Liver (tissue), 9 donors: Measurements from ENCODE around the gene IFITM5. TPM values are rescaled to one million over a fixed set of nuclear protein-coding genes. Genes with fewer than 3 reads are reported as not detected.

Source experiments
- DNase-seq: peaks from one replicate; pipeline ENCODE4 v3.0.0-alpha.2; 2017; ENCODE audit warnings: low spot score
- H3K27ac ChIP-seq, 2 donors: one replicate each; pipeline ENCODE4 v1.7.0; 2013; ENCODE audit warnings: inconsistent platforms in 2 of 2, low read length in 2 of 2, control low read depth in 1 of 2, low read depth in 1 of 2, mild to moderate bottlenecking in 1 of 2
- H3K27me3 ChIP-seq, 4 donors: one replicate each; pipeline versions ENCODE4 v1.6.1 to v1.7.0; 2013; ENCODE audit warnings: low read length in 3 of 4, inconsistent platforms in 1 of 4, mild to moderate bottlenecking in 1 of 4, moderate library complexity in 1 of 4; ENCODE audit not compliant: control insufficient read depth in 4 of 4, insufficient read depth in 4 of 4
- H3K36me3 ChIP-seq, 4 donors: one replicate each; pipeline versions ENCODE4 v1.6.1 to v1.7.0; 2013; ENCODE audit warnings: low read length in 3 of 4, mild to moderate bottlenecking in 3 of 4, low read depth in 1 of 4, moderate library complexity in 1 of 4; ENCODE audit not compliant: control insufficient read depth in 4 of 4, insufficient read depth in 3 of 4
- H3K4me1 ChIP-seq, 4 donors: one replicate each; pipeline versions ENCODE4 v1.6.1 to v1.7.0; 2013; ENCODE audit warnings: low read length in 3 of 4, mild to moderate bottlenecking in 3 of 4, moderate library complexity in 1 of 4; ENCODE audit not compliant: control insufficient read depth in 4 of 4, insufficient read depth in 4 of 4
- H3K4me3 ChIP-seq, 3 donors: one replicate each; pipeline versions ENCODE4 v1.6.1 to v1.7.0; 2013; ENCODE audit warnings: low read length in 3 of 3, control low read depth in 1 of 3, low read depth in 1 of 3, mild to moderate bottlenecking in 1 of 3
- H3K9ac ChIP-seq, 2 donors: one replicate each; pipeline ENCODE4 v1.7.0; 2013; ENCODE audit warnings: low read length in 2 of 2, mild to moderate bottlenecking in 2 of 2, moderate library complexity in 2 of 2, control low read depth in 1 of 2, low read depth in 1 of 2
- H3K9me3 ChIP-seq, 4 donors: one replicate each; pipeline versions ENCODE4 v1.6.1 to v1.7.0; 2013; ENCODE audit warnings: low read length in 3 of 4; ENCODE audit not compliant: control insufficient read depth in 4 of 4
- EGR1 ChIP-seq, 2 donors: IDR thresholded peaks; 2 replicates each; pipeline ENCODE4 v1.6.1; 2016 to 2018; ENCODE audit warnings: antibody characterized with exemption in 2 of 2, low read depth in 2 of 2
- FOXA1 ChIP-seq: IDR thresholded peaks from 2 replicates; pipeline ENCODE4 v1.6.1; 2016; ENCODE audit warnings: antibody characterized with exemption
- FOXA2 ChIP-seq: IDR thresholded peaks from 2 replicates; pipeline ENCODE4 v1.6.1; 2016; ENCODE audit warnings: antibody characterized with exemption
- GABPA ChIP-seq, 2 donors: IDR thresholded peaks in 1 of 2; conservative IDR thresholded peaks in 1 of 2; 2 replicates each; pipeline ENCODE4 v1.6.1; 2016; ENCODE audit warnings: antibody characterized with exemption in 2 of 2, mild to moderate bottlenecking in 1 of 2, moderate library complexity in 1 of 2
- HNF4A ChIP-seq, 2 donors: conservative IDR thresholded peaks; 2 replicates each; pipeline ENCODE4 v1.6.1; 2016; ENCODE audit warnings: antibody characterized with exemption in 2 of 2, mild to moderate bottlenecking in 2 of 2
- HNF4G ChIP-seq: IDR thresholded peaks from 2 replicates; pipeline ENCODE4 v1.6.1; 2016; ENCODE audit warnings: antibody characterized with exemption
- JUND ChIP-seq, 2 donors: IDR thresholded peaks; 2 replicates each; pipeline ENCODE4 v1.6.1; 2016; ENCODE audit warnings: antibody characterized with exemption in 2 of 2
- NR2F2 ChIP-seq: IDR thresholded peaks from 2 replicates; pipeline ENCODE4 v1.6.1; 2016; ENCODE audit warnings: antibody characterized with exemption
- RAD21 ChIP-seq, 2 donors: IDR thresholded peaks; 2 replicates each; pipeline ENCODE4 v1.6.1; 2016; ENCODE audit warnings: antibody characterized with exemption in 2 of 2, mild to moderate bottlenecking in 2 of 2
- RXRA ChIP-seq, 2 donors: IDR thresholded peaks; 2 replicates each; pipeline ENCODE4 v1.6.1; 2017 to 2018; ENCODE audit warnings: antibody characterized with exemption in 2 of 2, mild to moderate bottlenecking in 1 of 2
- SP1 ChIP-seq: IDR thresholded peaks from 2 replicates; pipeline ENCODE4 v1.6.1; 2018; ENCODE audit warnings: antibody characterized with exemption, mild to moderate bottlenecking
- TAF1 ChIP-seq: conservative IDR thresholded peaks from 2 replicates; pipeline ENCODE4 v1.6.1; 2016; ENCODE audit warnings: antibody characterized with exemption, mild to moderate bottlenecking
- YY1 ChIP-seq: IDR thresholded peaks from 2 replicates; pipeline ENCODE4 v1.6.1; 2016; ENCODE audit warnings: antibody characterized with exemption, mild to moderate bottlenecking
- WGBS: extraction: QIAGEN DNeasy Blood & Tissue Kit; methylation state at CpG from one replicate; pipeline ENCODE4 v1.1.7; 2013; 5-methylcytosine and 5-hydroxymethylcytosine counted together
- polyA plus RNA-seq, 2 donors: library from polyadenylated mRNA; stranded (reverse) in 1 of 2; unstranded in 1 of 2; fragments of 200-250 nt in 1 of 2; fragments of >200 nt in 1 of 2; fragmentation: Nextera tagmentation in 1 of 2; extraction: Ambion mirVana in 1 of 2; gene quantifications; one replicate each; pipeline versions ENCODE4 v1.2.1 to v1.2.3, GENCODE V29; 2013 to 2015
- total RNA-seq, 2 donors: library from RNA; depleted of rRNA; stranded (reverse); fragments of >200 nt; gene quantifications; one replicate each; pipeline ENCODE4 v1.2.3, GENCODE V29; 2014
- TF ChIP-seq, protein P1 (sequence below): IDR thresholded peaks from 2 replicates; pipeline ENCODE4 v1.6.1; 2016; ENCODE audit warnings: antibody characterized with exemption
- TF ChIP-seq, protein P2 (sequence below): fragments of 150-350 bp; IDR thresholded peaks from 2 replicates; pipeline ENCODE4 v1.5.1; 2017; ENCODE audit warnings: improper control_type of control experiment, low read depth, low read length; ENCODE audit not compliant: missing input control
- TF ChIP-seq, protein P3 (sequence below): IDR thresholded peaks from 2 replicates; pipeline ENCODE4 v1.6.1; 2016; ENCODE audit warnings: antibody characterized with exemption
- donor health status: healthy.
- donor health status: healthy.
- donor health status: healthy.
- donor health status: healthy.
- donor health status: healthy.

IFITM5 gene
- total and polyA plus RNA-seq, 4 donors = not detected

DNA sequence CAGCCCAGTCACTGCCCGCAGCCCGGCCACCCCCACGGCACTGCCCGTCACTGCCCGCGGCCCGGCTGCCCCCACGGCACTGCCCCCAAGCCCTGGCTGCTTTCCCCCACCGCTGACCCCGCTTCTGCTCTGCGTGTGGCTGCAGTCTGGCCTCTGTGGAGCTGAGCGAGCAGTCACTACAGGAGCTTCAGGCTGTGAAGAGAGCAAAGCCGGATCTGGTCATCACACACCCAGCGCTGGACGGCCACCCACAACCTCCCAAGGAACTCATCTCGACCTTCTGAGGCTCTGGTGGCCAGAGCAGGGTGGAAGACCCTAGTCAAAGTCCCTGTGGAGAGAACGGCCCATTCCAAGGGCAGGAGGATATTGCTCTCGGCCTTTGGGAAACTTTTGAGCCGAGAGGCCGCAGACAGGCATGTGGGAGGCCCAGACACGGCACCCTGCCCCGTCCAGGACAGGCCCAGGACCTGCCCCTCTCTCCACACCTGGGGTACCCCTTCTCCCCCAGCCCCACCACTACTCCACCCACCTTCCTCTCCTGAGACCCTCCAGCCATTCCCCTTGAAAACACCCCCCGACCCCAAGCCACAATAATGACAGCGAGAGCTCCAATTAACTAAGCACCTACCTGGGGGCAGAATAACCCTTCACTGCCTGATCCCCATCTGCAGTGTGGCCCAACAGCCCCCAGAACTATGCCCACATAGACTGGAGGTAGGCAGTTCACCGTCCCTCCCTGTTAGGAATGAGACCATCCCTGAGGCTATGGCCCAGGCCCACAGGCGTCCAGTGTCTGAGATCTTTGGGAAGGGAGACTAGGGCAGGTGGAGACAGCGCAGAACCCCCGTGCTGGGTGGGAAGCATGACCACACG, 14.1 kb downstream of the IFITM5 start:
- H3K4me1 ChIP-seq = peaks cover 5 to 38% (median 26%) of the 10 kb centered on the region in 4 donors
- no peak for DNase-seq
- WGBS = 92% methylated on average over 29 of the region's 29 CpGs

DNA sequence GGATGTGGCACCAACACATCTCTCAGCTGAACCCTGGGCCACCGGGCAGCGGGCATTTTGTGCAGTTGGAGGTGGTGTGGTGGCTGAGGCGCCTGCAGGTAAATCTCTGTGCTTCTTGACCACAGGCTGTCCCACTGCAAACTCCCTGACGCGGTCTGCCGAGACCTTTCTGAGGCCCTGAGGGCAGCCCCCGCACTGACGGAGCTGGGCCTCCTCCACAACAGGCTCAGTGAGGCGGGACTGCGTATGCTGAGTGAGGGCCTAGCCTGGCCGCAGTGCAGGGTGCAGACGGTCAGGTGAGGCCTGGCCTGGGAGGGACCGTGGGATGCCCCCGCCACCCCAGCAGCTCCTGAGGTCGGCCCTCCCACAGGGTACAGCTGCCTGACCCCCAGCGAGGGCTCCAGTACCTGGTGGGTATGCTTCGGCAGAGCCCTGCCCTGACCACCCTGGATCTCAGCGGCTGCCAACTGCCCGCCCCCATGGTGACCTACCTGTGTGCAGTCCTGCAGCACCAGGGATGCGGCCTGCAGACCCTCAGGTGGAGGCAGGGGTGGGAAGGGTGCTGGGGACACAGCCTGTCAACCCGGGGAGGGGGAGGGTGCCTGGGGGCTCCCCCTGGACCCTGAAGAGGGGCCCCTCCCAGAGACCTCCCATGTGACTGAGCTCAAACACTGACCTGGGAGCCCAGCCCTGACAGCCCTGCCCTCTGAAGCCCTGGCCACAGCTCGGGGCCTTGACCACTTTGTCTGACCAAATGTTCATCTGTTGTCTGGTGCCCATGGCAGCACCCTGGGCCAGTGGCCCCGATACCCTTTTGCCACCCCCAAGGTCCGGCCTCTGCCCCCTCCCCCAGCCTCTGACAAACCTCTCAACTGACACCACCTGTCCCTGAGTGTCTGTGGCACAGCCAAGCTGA, 15.0 kb downstream of the IFITM5 start:
- peaks cover 5 to 41% (median 28%) of the 10 kb centered on the region in 4 donors for H3K4me1 ChIP-seq
- TF ChIP-seq YY1 (no peak), JUND (IDR thresholded peaks at IDR 0.05) (no peak), NR2F2 (no peak), HNF4A (conservative IDR thresholded peaks at IDR 0.05) (no peak), FOXA2 (no peak), SP1 (no peak), HNF4G (no peak), TAF1 (no peak)
- TF ChIP-seq, protein P1, sequence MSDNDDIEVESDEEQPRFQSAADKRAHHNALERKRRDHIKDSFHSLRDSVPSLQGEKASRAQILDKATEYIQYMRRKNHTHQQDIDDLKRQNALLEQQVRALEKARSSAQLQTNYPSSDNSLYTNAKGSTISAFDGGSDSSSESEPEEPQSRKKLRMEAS = no peak
- no peak overlapping the region for H3K9ac ChIP-seq
- WGBS = 91% methylated on average over 24 of the region's 24 CpGs
- no peak overlapping the region for H3K27ac ChIP-seq
- no peaks in the 10 kb centered on the region for H3K36me3 ChIP-seq
- no peaks in the 10 kb centered on the region for H3K27me3 ChIP-seq
- DNase-seq = no peak
- H3K9me3 ChIP-seq = no peaks in the 10 kb centered on the region
- H3K4me3 ChIP-seq = no peak overlapping the region

More for the DNA sequence above, 14.1 kb downstream of the IFITM5 start:
- H3K4me3 ChIP-seq = no peak overlapping the region
- H3K27me3 ChIP-seq = no peaks in the 10 kb centered on the region
- H3K36me3 ChIP-seq = no peaks in the 10 kb centered on the region
- no peak overlapping the region for H3K27ac ChIP-seq
- no peaks in the 10 kb centered on the region for H3K9me3 ChIP-seq
- TF ChIP-seq FOXA1 = no peak
- TF ChIP-seq, protein P2, sequence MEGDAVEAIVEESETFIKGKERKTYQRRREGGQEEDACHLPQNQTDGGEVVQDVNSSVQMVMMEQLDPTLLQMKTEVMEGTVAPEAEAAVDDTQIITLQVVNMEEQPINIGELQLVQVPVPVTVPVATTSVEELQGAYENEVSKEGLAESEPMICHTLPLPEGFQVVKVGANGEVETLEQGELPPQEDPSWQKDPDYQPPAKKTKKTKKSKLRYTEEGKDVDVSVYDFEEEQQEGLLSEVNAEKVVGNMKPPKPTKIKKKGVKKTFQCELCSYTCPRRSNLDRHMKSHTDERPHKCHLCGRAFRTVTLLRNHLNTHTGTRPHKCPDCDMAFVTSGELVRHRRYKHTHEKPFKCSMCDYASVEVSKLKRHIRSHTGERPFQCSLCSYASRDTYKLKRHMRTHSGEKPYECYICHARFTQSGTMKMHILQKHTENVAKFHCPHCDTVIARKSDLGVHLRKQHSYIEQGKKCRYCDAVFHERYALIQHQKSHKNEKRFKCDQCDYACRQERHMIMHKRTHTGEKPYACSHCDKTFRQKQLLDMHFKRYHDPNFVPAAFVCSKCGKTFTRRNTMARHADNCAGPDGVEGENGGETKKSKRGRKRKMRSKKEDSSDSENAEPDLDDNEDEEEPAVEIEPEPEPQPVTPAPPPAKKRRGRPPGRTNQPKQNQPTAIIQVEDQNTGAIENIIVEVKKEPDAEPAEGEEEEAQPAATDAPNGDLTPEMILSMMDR = no peak
- TF ChIP-seq JUND (IDR thresholded peaks at IDR 0.05) = no peak
- no peak for TF ChIP-seq YY1
- TF ChIP-seq SP1 = no peak
- TF ChIP-seq HNF4A (conservative IDR thresholded peaks at IDR 0.05) = no peak
- no peak for TF ChIP-seq TAF1
- TF ChIP-seq RAD21 (IDR thresholded peaks at IDR 0.05) = no peak
- H3K9ac ChIP-seq = no peak overlapping the region

DNA sequence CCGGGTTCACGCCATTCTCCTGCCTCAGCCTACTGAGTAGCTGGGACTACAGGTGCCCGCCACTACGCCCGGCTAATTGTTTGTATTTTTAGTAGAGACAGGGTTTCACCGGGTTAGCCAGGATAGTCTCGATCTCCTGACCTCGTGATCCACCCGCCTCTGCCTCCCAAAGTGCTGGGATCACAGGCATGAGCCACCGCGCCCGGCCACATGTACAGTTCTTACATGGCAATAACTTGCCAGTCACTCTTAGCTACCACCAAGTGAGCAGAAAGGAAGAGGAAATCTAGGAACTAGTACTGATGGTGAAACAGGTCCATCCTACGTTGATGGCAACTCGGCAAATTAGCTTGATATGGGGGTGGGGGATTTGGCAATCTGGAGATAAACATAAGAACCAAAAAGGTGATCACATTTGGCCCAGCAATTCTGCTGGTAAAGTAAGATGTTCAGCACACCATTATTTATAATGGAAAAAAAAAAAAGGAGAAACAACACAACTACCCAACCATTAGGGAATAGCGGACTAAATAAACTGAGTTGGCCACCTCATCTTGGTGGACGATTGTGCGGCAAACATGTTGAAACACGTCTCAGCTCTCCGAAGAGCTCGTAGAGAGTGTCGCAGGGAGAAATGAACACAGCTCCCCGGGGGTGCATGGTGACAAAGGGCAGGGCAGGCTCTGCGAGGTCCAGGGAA, 15.8 kb downstream of the IFITM5 start:
- peaks cover 9 to 48% (median 33%) of the 10 kb centered on the region in 4 donors for H3K4me1 ChIP-seq
- WGBS = 91% methylated on average over 23 of the region's 23 CpGs
- H3K4me3 ChIP-seq = no peak overlapping the region
- H3K36me3 ChIP-seq = no peaks in the 10 kb centered on the region
- H3K9ac ChIP-seq = no peak overlapping the region
- no peak for DNase-seq
- H3K9me3 ChIP-seq = no peaks in the 10 kb centered on the region
- no peak overlapping the region for H3K27ac ChIP-seq
- no peaks in the 10 kb centered on the region for H3K27me3 ChIP-seq
- TF ChIP-seq FOXA1 = no peak
- no peak for TF ChIP-seq EGR1 (IDR thresholded peaks at IDR 0.05; ENCODE audit: low read depth in 2 of 2)
- TF ChIP-seq, protein P2 = no peak
- no peak for TF ChIP-seq YY1
- no peak for TF ChIP-seq HNF4A (conservative IDR thresholded peaks at IDR 0.05)
- no peak for TF ChIP-seq RXRA (IDR thresholded peaks at IDR 0.05)
- TF ChIP-seq JUND (IDR thresholded peaks at IDR 0.05) = no peak
- TF ChIP-seq RAD21 (IDR thresholded peaks at IDR 0.05) = no peak
- TF ChIP-seq, protein P3, sequence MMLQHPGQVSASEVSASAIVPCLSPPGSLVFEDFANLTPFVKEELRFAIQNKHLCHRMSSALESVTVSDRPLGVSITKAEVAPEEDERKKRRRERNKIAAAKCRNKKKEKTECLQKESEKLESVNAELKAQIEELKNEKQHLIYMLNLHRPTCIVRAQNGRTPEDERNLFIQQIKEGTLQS = no peak
- no peak for TF ChIP-seq SP1
- TF ChIP-seq, protein P1 = no peak
- TF ChIP-seq GABPA (IDR thresholded peaks at IDR 0.05 in 1 of 2, conservative IDR thresholded peaks at IDR 0.05 in 1 of 2) = no peak
- TF ChIP-seq FOXA2 = no peak
